SJSA1 (cell line): ENCODE data around the gene LHFPL2. TPM values are rescaled to one million over a fixed set of nuclear protein-coding genes. Genes with fewer than 3 reads are reported as not detected.
A peak's percentile ranks its signal among the peaks of the same experiment; 100 is the strongest.

Experiments used
- DNase-seq, 2 experiments: peaks; one replicate each; pipeline ENCODE4 v3.0.0-alpha.2; 2015 to 2020; ENCODE audit warnings: low spot score in 2 of 2, low read depth in 1 of 2
- H3K27ac ChIP-seq: fragments of 250-450 bp; sonication (Bioruptor Pico); 2 replicates; pipeline ENCODE4 v1.5.1; 2020; ENCODE audit warnings: mild to moderate bottlenecking, moderate library complexity
- H3K27me3 ChIP-seq: fragments of 250-450 bp; sonication (Bioruptor Pico); replicated peaks from 2 replicates; pipeline ENCODE4 v1.5.1; 2020; ENCODE audit warnings: mild to moderate bottlenecking, moderate library complexity
- H3K36me3 ChIP-seq: fragments of 250-450 bp; sonication (Bioruptor Pico); 2 replicates; pipeline ENCODE4 v1.5.1; 2020; ENCODE audit warnings: mild to moderate bottlenecking
- H3K4me1 ChIP-seq: fragments of 250-450 bp; sonication (Bioruptor Pico); replicated peaks from 2 replicates; pipeline ENCODE4 v1.6.1; 2021; ENCODE audit warnings: mild to moderate bottlenecking
- H3K4me3 ChIP-seq: fragments of 250-450 bp; sonication (Bioruptor Pico); 2 replicates; pipeline ENCODE4 v1.5.1; 2020; ENCODE audit warnings: mild to moderate bottlenecking
- H3K9me3 ChIP-seq: fragments of 250-450 bp; sonication (Bioruptor Pico); replicated peaks from 2 replicates; pipeline ENCODE4 v1.5.1; 2020; ENCODE audit warnings: mild to moderate bottlenecking
- total RNA-seq: library from RNA; depleted of rRNA; stranded (reverse); fragments of >200 nt; shearing (Covaris generic); gene quantifications from 2 replicates; pipeline ENCODE4 v1.2.3, GENCODE V29; 2014

LHFPL2 gene
- total RNA-seq, 1 experiment from 2014 or later: 19.3 TPM

- Histone ChIP-seq H3K36me3 (0 out of 2 replicates have a peak, but pooled peaks cover under 1% of the 10 kb centered on the region), H3K27me3 (no peaks in the 10 kb centered on the region), H3K27ac (no peak overlapping the region; the same call in 1 of the 2 replicates), H3K9me3 (no peaks in the 10 kb centered on the region), H3K4me1 (peaks cover 20% of the 10 kb centered on the region), H3K4me3 (no peak overlapping the region)
- peak; percentile 45 to 51 for DNase-seq
Observed at GRCh38 chr5:78611126-78611605, 37.4 kb downstream of the LHFPL2 start.

GRCh38 chr5:78610636-78611035 is 37.9 kb downstream of the LHFPL2 start:
- H3K27me3 ChIP-seq: no peaks in the 10 kb centered on the region
- H3K4me1 ChIP-seq: peaks cover 26% of the 10 kb centered on the region
- DNase-seq: no peak
- no peaks in the 10 kb centered on the region for H3K9me3 ChIP-seq
- H3K27ac ChIP-seq: no peak overlapping the region; the same call in 1 of the 2 replicates
- H3K4me3 ChIP-seq: no peak overlapping the region
- 0 out of 2 replicates have a peak, but pooled peaks cover 3% of the 10 kb centered on the region for H3K36me3 ChIP-seq

GRCh38 chr5:78610163-78610583 is 38.4 kb downstream of the LHFPL2 start:
- Histone ChIP-seq H3K4me3 (no peak overlapping the region), H3K4me1 (peaks cover 30% of the 10 kb centered on the region), H3K27me3 (no peaks in the 10 kb centered on the region), H3K36me3 (0 out of 2 replicates have a peak, but pooled peaks cover 3% of the 10 kb centered on the region), H3K9me3 (no peaks in the 10 kb centered on the region), H3K27ac (no peak overlapping the region)
- DNase-seq: no peak

- no peak overlapping the region for H3K27ac ChIP-seq
- peaks cover 38% of the 10 kb centered on the region for H3K4me1 ChIP-seq
- 0 out of 2 replicates have a peak, but pooled peaks cover 3% of the 10 kb centered on the region for H3K36me3 ChIP-seq
- H3K4me3 ChIP-seq: no peak overlapping the region
- no peaks in the 10 kb centered on the region for H3K27me3 ChIP-seq
- DNase-seq: no peak
- no peaks in the 10 kb centered on the region for H3K9me3 ChIP-seq
Observed at GRCh38 chr5:78607864-78608263, 40.7 kb downstream of the LHFPL2 start.

DNA sequence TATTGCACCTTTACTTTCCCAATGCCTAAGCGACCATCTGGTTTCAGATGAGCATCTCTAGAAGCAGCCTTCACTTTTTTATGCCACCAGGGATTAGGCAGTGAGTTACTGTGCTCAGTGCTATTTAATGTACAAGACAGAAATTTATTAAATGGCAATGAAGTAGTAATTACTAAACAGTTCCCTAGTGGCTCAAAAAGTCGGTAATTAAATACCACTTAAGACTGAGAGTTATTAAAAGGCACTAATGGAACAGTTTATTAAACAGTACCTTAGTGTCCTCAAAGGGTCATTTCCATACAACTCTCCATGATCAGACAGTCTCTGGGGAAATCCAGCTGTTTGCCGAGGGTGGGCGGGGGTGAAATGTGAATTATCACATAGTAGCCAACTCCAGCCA is 42.3 kb downstream of the LHFPL2 start:
- DNase-seq: no peak
- 0 out of 2 replicates have a peak, but pooled peaks cover 3% of the 10 kb centered on the region for H3K36me3 ChIP-seq
- H3K27me3 ChIP-seq: no peaks in the 10 kb centered on the region

GRCh38 chr5:78605611-78606010 is 43.0 kb downstream of the LHFPL2 start:
- H3K4me3 ChIP-seq: no peak overlapping the region
- no peaks in the 10 kb centered on the region for H3K9me3 ChIP-seq
- 0 out of 2 replicates have a peak, but pooled peaks cover 3% of the 10 kb centered on the region for H3K36me3 ChIP-seq
- H3K27me3 ChIP-seq: no peaks in the 10 kb centered on the region
- no peak for DNase-seq
- H3K4me1 ChIP-seq: peaks cover 35% of the 10 kb centered on the region
- no peak overlapping the region for H3K27ac ChIP-seq

More for the DNA sequence above, 42.3 kb downstream of the LHFPL2 start:
- Histone ChIP-seq H3K4me1 (peaks cover 35% of the 10 kb centered on the region), H3K9me3 (no peaks in the 10 kb centered on the region), H3K4me3 (no peak overlapping the region), H3K27ac (no peak overlapping the region)

DNA sequence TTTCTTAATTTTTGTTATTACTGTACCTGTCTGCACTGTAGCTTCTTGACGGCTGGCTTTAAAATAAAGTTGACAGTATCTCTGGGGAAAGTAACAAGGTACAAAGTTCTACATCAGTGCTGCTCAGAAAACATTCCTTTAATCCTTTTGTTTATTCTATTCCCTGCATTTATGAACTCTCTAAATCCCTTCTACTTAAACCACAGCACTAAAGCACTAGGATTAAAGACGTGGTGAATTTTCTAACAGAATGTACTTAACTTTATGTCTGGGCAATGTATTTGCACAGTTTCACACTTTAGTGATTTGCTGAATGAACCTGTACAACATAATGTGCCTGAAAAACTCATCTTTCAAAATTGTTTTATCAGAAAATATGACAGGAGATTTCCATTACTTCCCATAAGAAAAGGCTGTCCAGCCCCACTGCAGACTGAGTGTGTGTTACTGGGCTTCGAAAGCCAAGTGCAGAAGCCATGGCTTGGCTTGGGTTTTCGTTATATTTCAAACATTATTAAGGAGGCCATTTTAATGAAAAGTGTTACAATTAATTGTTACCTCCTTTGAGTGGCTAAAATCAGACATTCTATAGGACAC is 43.8 kb downstream of the LHFPL2 start:
- DNase-seq: no peak
- no peaks in the 10 kb centered on the region for H3K9me3 ChIP-seq
- H3K27ac ChIP-seq: no peak overlapping the region
- peaks cover 31% of the 10 kb centered on the region for H3K4me1 ChIP-seq
- no peaks in the 10 kb centered on the region for H3K27me3 ChIP-seq
- H3K36me3 ChIP-seq: 0 out of 2 replicates have a peak, but pooled peaks cover 3% of the 10 kb centered on the region
- H3K4me3 ChIP-seq: no peak overlapping the region

DNA sequence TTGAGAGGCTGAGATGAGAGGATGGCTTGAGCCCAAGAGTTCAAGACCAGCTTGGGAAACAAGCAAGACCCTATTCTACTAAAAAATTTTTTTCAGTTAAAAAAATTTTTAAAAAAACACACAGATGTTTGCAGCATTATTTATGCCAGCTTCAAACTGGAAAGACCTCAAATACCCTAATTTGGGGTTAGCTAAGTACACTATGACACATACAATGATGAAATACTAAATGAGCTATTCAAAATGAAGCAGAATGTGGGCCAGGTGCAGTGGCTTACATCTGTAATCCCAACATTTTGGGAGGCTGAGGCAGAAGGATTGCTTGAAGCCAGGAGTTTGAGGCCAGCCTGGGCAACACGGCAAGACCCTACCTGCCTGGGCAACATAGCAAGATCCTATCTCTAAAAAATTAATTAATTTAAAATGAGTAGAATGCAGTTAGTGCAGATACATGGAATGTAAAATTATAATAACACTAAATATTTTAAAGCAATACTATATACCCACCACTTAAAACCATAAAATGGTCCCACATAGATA is 44.9 kb downstream of the LHFPL2 start:
- H3K36me3 ChIP-seq: 0 out of 2 replicates have a peak, but pooled peaks cover 3% of the 10 kb centered on the region
- H3K4me3 ChIP-seq: no peak overlapping the region
- DNase-seq: no peak
- no peak overlapping the region for H3K27ac ChIP-seq
- H3K9me3 ChIP-seq: no peaks in the 10 kb centered on the region
- peaks cover 31% of the 10 kb centered on the region for H3K4me1 ChIP-seq
- no peaks in the 10 kb centered on the region for H3K27me3 ChIP-seq

GRCh38 chr5:78602400-78602799 is 46.2 kb downstream of the LHFPL2 start:
- Histone ChIP-seq H3K36me3 (0 out of 2 replicates have a peak, but pooled peaks cover 3% of the 10 kb centered on the region), H3K27ac (no peak overlapping the region), H3K9me3 (no peaks in the 10 kb centered on the region), H3K4me3 (no peak overlapping the region), H3K4me1 (peaks cover 42% of the 10 kb centered on the region), H3K27me3 (no peaks in the 10 kb centered on the region)
- DNase-seq: no peak

DNA sequence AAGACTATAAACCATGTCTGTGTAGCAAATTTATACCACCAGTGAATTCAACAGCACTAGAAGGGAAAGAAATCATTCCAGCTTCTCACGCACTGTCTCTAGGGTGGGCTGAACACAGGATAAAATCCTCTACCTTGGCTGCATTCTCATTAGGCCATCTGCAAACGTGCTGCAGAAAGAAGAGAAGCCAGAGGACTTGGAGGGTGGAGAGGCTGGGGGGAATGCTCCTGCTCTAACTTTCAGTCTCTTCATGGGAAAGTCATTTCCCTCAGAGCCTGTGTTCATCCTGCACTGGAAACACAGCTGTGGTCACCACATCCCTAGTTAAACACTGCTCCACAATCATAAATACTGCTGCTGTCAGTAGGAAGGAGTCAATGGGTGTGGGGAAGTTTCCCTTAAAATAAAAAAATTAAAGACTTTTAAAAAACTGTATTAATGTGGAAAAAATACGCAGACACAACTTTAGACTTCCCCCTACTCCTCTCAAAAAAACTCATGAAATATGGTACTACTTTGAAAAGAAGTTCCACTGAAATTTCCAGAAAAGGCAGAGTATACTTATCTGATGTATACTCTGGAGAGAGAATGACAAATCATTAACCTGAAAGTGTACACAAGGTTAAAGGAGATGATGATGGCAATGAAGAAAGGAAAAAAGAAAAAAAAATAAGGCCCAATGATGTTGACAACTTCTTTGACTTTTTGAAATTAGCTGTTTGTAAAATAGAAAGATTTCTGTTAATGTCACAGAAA is 46.8 kb downstream of the LHFPL2 start:
- peaks cover 49% of the 10 kb centered on the region for H3K4me1 ChIP-seq
- no peak for DNase-seq

DNA sequence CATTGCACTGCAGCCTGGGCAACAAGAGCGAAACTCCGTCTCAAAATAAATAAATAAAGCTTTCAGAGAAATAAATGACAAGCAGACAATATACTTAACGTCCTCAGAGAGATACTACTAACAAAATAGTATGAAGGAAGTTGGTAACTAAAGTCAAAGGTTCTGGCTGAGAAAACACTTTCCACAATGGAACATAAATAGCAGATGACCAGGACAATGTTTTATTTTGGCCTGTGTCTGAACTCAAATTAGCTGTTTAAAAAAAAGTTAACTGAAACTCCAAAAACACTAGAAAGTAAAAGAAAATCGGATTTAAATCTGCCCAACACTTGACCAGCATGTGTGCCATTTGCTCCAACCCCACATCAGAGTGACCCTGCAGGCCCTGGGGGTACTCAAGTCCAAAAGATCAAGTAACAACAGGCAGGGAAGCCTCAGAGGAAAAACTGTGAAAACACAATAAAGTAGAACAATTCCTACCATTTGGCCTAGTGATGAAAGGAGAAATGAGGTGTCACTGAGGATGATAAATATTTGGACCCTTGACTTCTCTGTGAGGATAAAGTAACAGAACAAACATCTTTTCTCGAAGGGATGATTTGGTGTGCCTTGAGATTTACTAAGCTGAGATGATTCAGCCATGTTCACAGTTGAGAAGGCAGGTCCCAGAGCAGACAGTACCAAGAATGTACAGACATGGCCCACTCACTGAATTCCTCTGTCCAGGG is 47.7 kb downstream of the LHFPL2 start:
- Histone ChIP-seq H3K4me1 (peaks cover 54% of the 10 kb centered on the region), H3K36me3 (no peaks in the 10 kb centered on the region), H3K9me3 (no peaks in the 10 kb centered on the region), H3K4me3 (no peak overlapping the region), H3K27me3 (no peaks in the 10 kb centered on the region), H3K27ac (no peak overlapping the region)
- DNase-seq: no peak

More for the DNA sequence above, 46.8 kb downstream of the LHFPL2 start:
- H3K36me3 ChIP-seq: 0 out of 2 replicates have a peak, but pooled peaks cover 3% of the 10 kb centered on the region
- no peak overlapping the region for H3K4me3 ChIP-seq
- no peak overlapping the region for H3K27ac ChIP-seq
- no peaks in the 10 kb centered on the region for H3K9me3 ChIP-seq
- H3K27me3 ChIP-seq: no peaks in the 10 kb centered on the region

- H3K36me3 ChIP-seq: no peaks in the 10 kb centered on the region
- no peaks in the 10 kb centered on the region for H3K27me3 ChIP-seq
- H3K4me1 ChIP-seq: peaks cover 58% of the 10 kb centered on the region
- no peak overlapping the region for H3K27ac ChIP-seq
- H3K4me3 ChIP-seq: no peak overlapping the region
- H3K9me3 ChIP-seq: no peaks in the 10 kb centered on the region
- no peak for DNase-seq
Observed at GRCh38 chr5:78598973-78599372, 49.6 kb downstream of the LHFPL2 start.

DNA sequence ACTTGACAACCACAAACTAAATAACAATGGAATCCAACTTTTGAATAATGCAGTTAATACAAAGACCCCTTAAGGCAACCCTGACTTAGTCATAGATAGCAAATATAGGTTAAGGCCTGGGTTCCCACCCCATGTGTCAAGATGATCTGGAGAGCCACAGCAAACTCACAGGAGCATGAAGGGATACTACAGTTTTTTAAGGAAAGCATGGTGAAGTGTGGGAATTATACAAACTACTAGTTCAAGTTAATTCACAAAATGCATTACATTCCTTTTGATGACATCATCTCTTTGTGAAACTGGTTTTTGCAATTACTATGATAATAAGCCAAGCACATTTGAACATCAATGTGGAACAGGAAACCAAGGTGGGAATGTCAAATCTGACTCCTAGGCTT is 50.6 kb downstream of the LHFPL2 start:
- Histone ChIP-seq H3K4me3 (no peak overlapping the region), H3K9me3 (no peaks in the 10 kb centered on the region), H3K27ac (peak overlapping the region; percentile 73), H3K4me1 (peaks cover 68% of the 10 kb centered on the region), H3K36me3 (no peaks in the 10 kb centered on the region), H3K27me3 (no peaks in the 10 kb centered on the region)
- DNase-seq: peak in 1 of 2 experiments; percentile 58
